Stimulated activated CD8-positive, alpha-beta memory T cell treated with anti-CD3 and anti-CD28 coated beads, Interleukin-15, amount 100 ng/mL, for 1 hour (primary cell): ENCODE results near the gene TGFB1.
"Not testable (repeated sequence)": the region's sequence is repeated elsewhere in the genome, so short reads cannot be mapped to it uniquely, and the experiment has no call there.

Experiments
- DNase-seq: peaks from one replicate; pipeline ENCODE4 v3.0.0-alpha.2; 2020; ENCODE audit warnings: low read depth

Gene TGFB1

GRCh38 chr19:41369769-41370168 lies 16.0 kb upstream of the TGFB1 start:
- no peak for DNase-seq

GRCh38 chr19:41367848-41368301 lies 14.2 kb upstream of the TGFB1 start:
- no peak for DNase-seq

GRCh38 chr19:41366089-41366488 lies 12.4 kb upstream of the TGFB1 start:
- no peak for DNase-seq

- DNase-seq, result no peak
Observed at GRCh38 chr19:41364524-41365391, 11.0 kb upstream of the TGFB1 start.

GRCh38 chr19:41363753-41364523 lies 10.2 kb upstream of the TGFB1 start, which contains the start of gene B9D2:
TSS of gene B9D2 (minus strand) at chr19:41364149. CDS start at chr19:41363519, 630 bp downstream.
- DNase-seq, result peak; percentile 95

- DNase-seq, result no peak
Observed at GRCh38 chr19:41363371-41363752, 9.6 kb upstream of the TGFB1 start.

- DNase-seq, result no peak
Observed at GRCh38 chr19:41362143-41362847, 8.6 kb upstream of the TGFB1 start.

- no peak for DNase-seq
Observed at GRCh38 chr19:41359741-41360140, 6.0 kb upstream of the TGFB1 start.

- no peak for DNase-seq
Observed at GRCh38 chr19:41357746-41358145, 4.0 kb upstream of the TGFB1 start.

GRCh38 chr19:41356984-41357739 lies 3.4 kb upstream of the TGFB1 start:
- DNase-seq, result no peak

- DNase-seq, result no peak
Observed at GRCh38 chr19:41355802-41356201, 2.1 kb upstream of the TGFB1 start.

- no peak for DNase-seq
Observed at GRCh38 chr19:41355035-41355434, 1.3 kb upstream of the TGFB1 start.

GRCh38 chr19:41354343-41354953 lies 726 bp upstream of the TGFB1 start:
- no peak for DNase-seq

- DNase-seq, result peak; percentile 60
Observed at GRCh38 chr19:41352609-41353465, 885 bp downstream of the TGFB1 start.

- no peak for DNase-seq
Observed at GRCh38 chr19:41352279-41352608, 1.5 kb downstream of the TGFB1 start.

GRCh38 chr19:41351339-41352245 lies 2.1 kb downstream of the TGFB1 start:
- DNase-seq, result peak; percentile 67

- no peak for DNase-seq
Observed at GRCh38 chr19:41350735-41351338, 2.9 kb downstream of the TGFB1 start.

GRCh38 chr19:41346916-41347315 lies 6.8 kb downstream of the TGFB1 start:
- DNase-seq, result not testable (repeated sequence)

GRCh38 chr19:41344162-41344561 lies 9.6 kb downstream of the TGFB1 start:
- DNase-seq, result no peak
